Stimulated activated naive B cell treated with anti-CD40 and anti-IgM and Interleukin-4, amounts not matched to agents 10 μg/mL and 1 μg/mL and 100 μg/mL, for 72 hours (primary cell): ENCODE data around the gene DPEP2.
"Not testable (repeated sequence)": the region's sequence is repeated elsewhere in the genome, so short reads cannot be mapped to it uniquely, and the experiment has no call there.

Source experiments
- ATAC-seq, 2 donors: fragments of 150-1000 bp; cut with Tn5 transposase; replicated peaks; 2 replicates each; pipeline ENCODE4 v1.10.0; 2021; ENCODE audit warnings: moderate library complexity in 1 of 2
- DNase-seq: peaks from one replicate; pipeline ENCODE4 v3.0.0; 2021
- H3K27ac Mint-ChIP-seq: one replicate; pipeline ENCODE4 v1.8.0; 2022; ENCODE audit warnings: mild to moderate bottlenecking, mixed read lengths
- H3K27me3 Mint-ChIP-seq, 2 donors: one replicate each; pipeline ENCODE4 v1.8.0; 2022; ENCODE audit warnings: mixed read lengths in 2 of 2
- H3K36me3 Mint-ChIP-seq, 2 donors: one replicate each; pipeline ENCODE4 v1.8.0; 2022; ENCODE audit warnings: mixed read lengths in 2 of 2, mild to moderate bottlenecking in 1 of 2
- H3K4me1 Mint-ChIP-seq, 2 donors: one replicate each; pipeline ENCODE4 v1.8.0; 2022; ENCODE audit warnings: mixed read lengths in 2 of 2, mild to moderate bottlenecking in 1 of 2
- H3K4me3 Mint-ChIP-seq, 2 donors: one replicate each; pipeline ENCODE4 v1.8.0; 2022; ENCODE audit warnings: mild to moderate bottlenecking in 2 of 2, mixed read lengths in 2 of 2, moderate library complexity in 1 of 2
- H3K9me3 Mint-ChIP-seq, 2 donors: one replicate each; pipeline ENCODE4 v1.8.0; 2022; ENCODE audit warnings: mixed read lengths in 2 of 2, mild to moderate bottlenecking in 1 of 2

DPEP2 gene

GRCh38 chr16:68022278-68022727 is 23.0 kb upstream of the DPEP2 start:
- Mint-ChIP-seq H3K9me3 (no peaks in the 10 kb centered on the region), H3K27ac (peak overlapping the region; percentile 97), H3K4me3 (peak overlapping the region; percentile 85 to 95), H3K27me3 (no peaks in the 10 kb centered on the region), H3K4me1 (peaks cover 10 to 30% of the 10 kb centered on the region in 2 donors), H3K36me3 (peaks cover 18 to 21% of the 10 kb centered on the region in 2 donors)
- DNase-seq (no peak), ATAC-seq (peak in 1 of 2 donors; percentile 2)

GRCh38 chr16:68021490-68021889 is 22.2 kb upstream of the DPEP2 start:
- ATAC-seq (no peak), DNase-seq (no peak)
- peaks cover 10 to 30% of the 10 kb centered on the region in 2 donors for H3K4me1 Mint-ChIP-seq
- H3K4me3 Mint-ChIP-seq = peak overlapping the region; percentile 85 to 95
- no peak overlapping the region for H3K27ac Mint-ChIP-seq
- peaks cover 12 to 20% of the 10 kb centered on the region in 2 donors for H3K36me3 Mint-ChIP-seq
- H3K9me3 Mint-ChIP-seq = no peaks in the 10 kb centered on the region
- no peaks in the 10 kb centered on the region for H3K27me3 Mint-ChIP-seq

GRCh38 chr16:68019167-68019680 is 19.9 kb upstream of the DPEP2 start:
- DNase-seq = no peak
- no peak for ATAC-seq
- Mint-ChIP-seq H3K4me1 (peaks cover 9 to 27% of the 10 kb centered on the region in 2 donors), H3K27ac (no peak overlapping the region), H3K27me3 (no peaks in the 10 kb centered on the region), H3K9me3 (no peaks in the 10 kb centered on the region), H3K4me3 (no peak overlapping the region), H3K36me3 (peaks cover 9 to 16% of the 10 kb centered on the region in 2 donors)

GRCh38 chr16:68015681-68016080 is 16.4 kb upstream of the DPEP2 start, which contains the start of gene DPEP2NB:
Gene DPEP2NB (minus strand): TSS chr16:68015911. CDS start chr16:68015770, 141 bp downstream.
- Mint-ChIP-seq H3K36me3 (peaks cover 3 to 5% of the 10 kb centered on the region in 2 donors), H3K4me1 (peaks cover 6 to 17% of the 10 kb centered on the region in 2 donors), H3K9me3 (no peaks in the 10 kb centered on the region), H3K4me3 (no peak within 1 kb of the TSS), H3K27me3 (no peaks in the 10 kb centered on the region), H3K27ac (peak within 1 kb of the TSS; percentile 47)
- no peak for DNase-seq
- no peak for ATAC-seq

- Mint-ChIP-seq H3K27me3 (no peaks in the 10 kb centered on the region), H3K27ac (no peak overlapping the region), H3K4me3 (no peak overlapping the region), H3K9me3 (no peaks in the 10 kb centered on the region), H3K4me1 (peaks cover 6 to 12% of the 10 kb centered on the region in 2 donors), H3K36me3 (no peaks in the 10 kb centered on the region)
- ATAC-seq (peak in 1 of 2 donors; percentile 29), DNase-seq (no peak)
These were observed 14.2 kb upstream of the DPEP2 start for GRCh38 chr16:68013440-68013839.

DNA sequence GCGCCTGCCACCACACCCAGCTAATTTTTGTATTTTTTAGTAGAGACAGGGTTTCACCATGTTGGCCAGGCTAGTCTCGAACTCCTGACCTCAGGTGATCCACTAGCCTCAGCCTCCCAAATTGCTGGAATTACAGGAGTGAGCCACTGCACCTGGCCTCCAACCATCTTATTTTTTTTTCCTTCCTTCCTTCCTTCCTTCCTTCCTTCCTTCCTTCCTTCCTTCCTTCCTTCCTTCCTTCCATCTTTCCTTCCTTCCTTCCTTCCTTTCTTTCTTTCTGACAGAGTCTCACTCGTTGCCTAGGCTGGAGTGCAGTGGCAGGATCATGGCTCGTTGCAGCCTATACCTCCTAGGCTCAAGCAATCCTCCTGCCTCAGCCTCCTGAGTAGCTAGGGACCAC is 10.6 kb upstream of the DPEP2 start:
- ATAC-seq, H3K9me3 Mint-ChIP-seq, H3K27me3 Mint-ChIP-seq, H3K36me3 Mint-ChIP-seq, H3K27ac Mint-ChIP-seq, DNase-seq, H3K4me3 Mint-ChIP-seq: not testable (repeated sequence)
- peaks cover 14 to 29% of the 10 kb centered on the region in 2 donors for H3K4me1 Mint-ChIP-seq

DNA sequence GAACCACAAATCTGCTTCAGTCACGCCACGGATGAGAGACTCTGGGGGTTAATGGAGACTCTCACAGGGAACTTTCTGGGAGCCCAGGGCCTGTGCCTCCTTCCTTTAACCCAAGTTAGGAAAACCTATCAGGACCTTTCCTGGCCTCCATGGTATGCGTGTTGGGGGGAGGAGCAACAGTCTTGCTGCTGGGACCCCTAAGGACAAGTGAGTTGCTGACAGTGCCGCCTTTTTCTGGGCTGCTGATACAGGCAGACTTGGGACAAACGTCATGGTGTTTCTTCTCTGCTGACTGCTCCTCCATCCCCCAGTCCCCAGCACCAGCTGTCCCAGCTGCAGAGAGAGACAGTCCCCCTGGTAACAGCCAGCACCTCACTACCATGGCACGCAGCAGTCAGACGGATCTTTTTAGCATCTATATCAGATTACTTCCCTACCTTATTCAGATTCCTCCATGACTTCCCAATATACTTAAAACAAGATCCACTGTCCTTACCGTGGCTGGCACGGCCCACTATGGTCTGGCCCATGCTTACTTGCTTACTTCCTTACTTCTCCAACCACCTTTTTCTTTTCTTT is 10.0 kb upstream of the DPEP2 start:
- H3K4me3 Mint-ChIP-seq = no peak overlapping the region
- H3K36me3 Mint-ChIP-seq = no peaks in the 10 kb centered on the region
- no peak overlapping the region for H3K27ac Mint-ChIP-seq

DNA sequence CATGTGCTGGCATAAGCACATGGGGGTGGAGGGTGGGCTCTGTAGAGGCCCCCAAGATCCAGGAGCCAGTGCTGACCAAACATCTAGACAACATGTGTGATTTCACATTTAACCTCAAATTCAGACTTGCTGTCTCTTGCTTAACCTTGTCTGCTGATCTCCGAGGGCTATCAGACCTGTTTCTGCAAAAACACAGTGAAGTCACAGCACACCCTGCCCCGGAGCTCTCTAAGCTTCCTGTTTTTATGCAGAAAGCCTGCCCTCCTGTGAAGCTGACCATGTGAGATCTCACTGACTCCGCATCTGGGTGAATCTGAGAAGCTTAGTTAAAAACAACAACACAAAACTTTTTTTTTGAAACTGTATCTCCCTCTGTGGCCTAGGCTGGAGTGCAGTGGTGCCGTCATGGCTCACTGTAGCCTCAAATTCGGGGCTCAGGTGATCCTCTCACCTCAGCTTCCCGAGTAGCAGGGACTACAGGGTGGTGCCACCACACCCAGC is 6.6 kb upstream of the DPEP2 start:
- Mint-ChIP-seq H3K27ac (peak overlapping the region; percentile 93), H3K4me1 (peaks cover 14 to 28% of the 10 kb centered on the region in 2 donors), H3K27me3 (no peaks in the 10 kb centered on the region), H3K4me3 (peak overlapping the region in 1 of 2 donors; percentile 60), H3K36me3 (no peaks in the 10 kb centered on the region), H3K9me3 (no peaks in the 10 kb centered on the region)
- ATAC-seq (peak; percentile 94 to 97), DNase-seq (peak; percentile 31)

More for the DNA sequence above, 10.0 kb upstream of the DPEP2 start:
- peaks cover 15 to 33% of the 10 kb centered on the region in 2 donors for H3K4me1 Mint-ChIP-seq
- H3K9me3 Mint-ChIP-seq = no peaks in the 10 kb centered on the region
- DNase-seq = no peak
- ATAC-seq = no peak
- H3K27me3 Mint-ChIP-seq = no peaks in the 10 kb centered on the region

GRCh38 chr16:68005211-68005610 is 5.9 kb upstream of the DPEP2 start:
- Mint-ChIP-seq H3K27ac (peak overlapping the region; percentile 93), H3K27me3 (no peaks in the 10 kb centered on the region), H3K9me3 (no peaks in the 10 kb centered on the region), H3K36me3 (no peaks in the 10 kb centered on the region), H3K4me3 (no peak overlapping the region), H3K4me1 (peaks cover 19 to 35% of the 10 kb centered on the region in 2 donors)
- no peak for ATAC-seq
- no peak for DNase-seq

GRCh38 chr16:68003031-68003430 is 3.7 kb upstream of the DPEP2 start:
- Mint-ChIP-seq H3K27me3 (no peaks in the 10 kb centered on the region), H3K4me1 (peaks cover 33 to 53% of the 10 kb centered on the region in 2 donors), H3K27ac (no peak overlapping the region), H3K9me3 (peaks cover 0 to 5% of the 10 kb centered on the region in 2 donors), H3K36me3 (no peaks in the 10 kb centered on the region), H3K4me3 (no peak overlapping the region)
- no peak for DNase-seq
- no peak for ATAC-seq

GRCh38 chr16:68000450-68000849 is 1.2 kb upstream of the DPEP2 start:
- ATAC-seq = no peak
- no peak overlapping the region for H3K4me3 Mint-ChIP-seq
- H3K9me3 Mint-ChIP-seq = peaks cover 1 to 5% of the 10 kb centered on the region in 2 donors
- no peak for DNase-seq
- peak overlapping the region; percentile 20 for H3K27ac Mint-ChIP-seq
- no peaks in the 10 kb centered on the region for H3K27me3 Mint-ChIP-seq
- peaks cover 0 to 2% of the 10 kb centered on the region in 2 donors for H3K36me3 Mint-ChIP-seq
- peaks cover 39 to 61% of the 10 kb centered on the region in 2 donors for H3K4me1 Mint-ChIP-seq

DNA sequence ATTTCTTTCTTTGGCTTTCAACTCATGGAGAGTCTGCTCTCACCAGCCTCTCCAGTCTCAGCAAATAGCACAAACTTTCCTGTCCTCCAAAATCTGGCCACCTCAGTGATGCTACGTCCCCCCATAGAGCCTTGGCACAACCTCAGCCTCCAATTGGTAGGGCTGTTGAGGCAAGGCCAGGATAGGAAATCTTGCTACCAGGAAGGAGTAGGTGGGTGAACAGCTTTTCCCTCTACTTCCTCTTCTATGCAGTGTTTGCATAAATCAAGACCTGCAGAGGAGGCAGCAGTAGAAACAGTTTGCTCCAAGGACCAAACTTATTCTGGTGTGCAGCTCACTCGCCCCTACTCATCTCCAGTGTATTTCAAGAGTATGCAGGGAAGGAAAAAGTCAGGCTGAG is 701 bp upstream of the DPEP2 start:
- Mint-ChIP-seq H3K27me3 (no peaks in the 10 kb centered on the region), H3K27ac (peak overlapping the region; percentile 91), H3K36me3 (peaks cover 0 to 2% of the 10 kb centered on the region in 2 donors), H3K4me3 (peak overlapping the region; percentile 45 to 75), H3K9me3 (peaks cover 1 to 5% of the 10 kb centered on the region in 2 donors), H3K4me1 (peaks cover 42 to 61% of the 10 kb centered on the region in 2 donors)
- peak; percentile 44 to 49 for ATAC-seq
- DNase-seq = no peak

- H3K27me3 Mint-ChIP-seq, H3K4me3 Mint-ChIP-seq, ATAC-seq, H3K36me3 Mint-ChIP-seq, H3K9me3 Mint-ChIP-seq, DNase-seq: not testable (repeated sequence)
- peaks cover 49 to 70% of the 10 kb centered on the region in 2 donors for H3K4me1 Mint-ChIP-seq
- H3K27ac Mint-ChIP-seq = peak overlapping the region; percentile 91
These were observed 979 bp downstream of the DPEP2 start for GRCh38 chr16:67998231-67998778.

- DNase-seq (no peak), ATAC-seq (no peak)
- no peak overlapping the region for H3K4me3 Mint-ChIP-seq
- H3K36me3 Mint-ChIP-seq = peaks cover 0 to 2% of the 10 kb centered on the region in 2 donors
- peaks cover 1 to 5% of the 10 kb centered on the region in 2 donors for H3K9me3 Mint-ChIP-seq
- H3K4me1 Mint-ChIP-seq = peaks cover 59 to 87% of the 10 kb centered on the region in 2 donors
- peak overlapping the region; percentile 85 for H3K27ac Mint-ChIP-seq
- no peaks in the 10 kb centered on the region for H3K27me3 Mint-ChIP-seq
These were observed 2.6 kb downstream of the DPEP2 start for GRCh38 chr16:67996666-67997065.
